ENCODE measurements around the gene COG6.

The COG6 gene

GRCh38 chr13:39773833-39774232, 118.4 kb downstream of the COG6 start:
- DNase-seq, result no peak

- peak in 1 of 2 experiments; percentile 3 for DNase-seq
Measured at GRCh38 chr13:39776439-39776838, 121.0 kb downstream of the COG6 start.

GRCh38 chr13:39777021-39777420, 121.6 kb downstream of the COG6 start:
- no peak for DNase-seq

- DNase-seq, result peak; percentile 7 to 62
Measured at GRCh38 chr13:39777527-39778061, 122.1 kb downstream of the COG6 start.

- peak in 1 of 2 experiments; percentile 20 for DNase-seq
Measured at GRCh38 chr13:39779337-39780265, 124.1 kb downstream of the COG6 start.

- DNase-seq, result no peak
Measured at GRCh38 chr13:39780711-39781110, 125.2 kb downstream of the COG6 start.

- DNase-seq, result no peak
Measured at GRCh38 chr13:39781381-39781780, 125.9 kb downstream of the COG6 start.

GRCh38 chr13:39783051-39783450, 127.6 kb downstream of the COG6 start:
- no peak for DNase-seq

- no peak for DNase-seq
Measured at GRCh38 chr13:39784347-39784746, 128.9 kb downstream of the COG6 start.

- DNase-seq, result no peak
Measured at GRCh38 chr13:39786091-39786490, 130.6 kb downstream of the COG6 start.

- no peak for DNase-seq
Measured at GRCh38 chr13:39787086-39787487, 131.6 kb downstream of the COG6 start.

- no peak for DNase-seq
Measured at GRCh38 chr13:39788102-39788501, 132.6 kb downstream of the COG6 start.

GRCh38 chr13:39789451-39789850, 134.0 kb downstream of the COG6 start:
- DNase-seq, result no peak
